ENCODE results near the gene ATF7IP2. TPM values are rescaled to one million over a fixed set of nuclear protein-coding genes. Genes with fewer than 3 reads are reported as not detected.
A peak's percentile ranks its signal among the peaks of the same experiment; 100 is the strongest.
"Not testable (repeated sequence)": the region's sequence is repeated elsewhere in the genome, so short reads cannot be mapped to it uniquely, and the experiment has no call there.

The ATF7IP2 gene
- total RNA-seq, 2 donors from 2014 or later: 25.7 to 29.3 TPM

DNA sequence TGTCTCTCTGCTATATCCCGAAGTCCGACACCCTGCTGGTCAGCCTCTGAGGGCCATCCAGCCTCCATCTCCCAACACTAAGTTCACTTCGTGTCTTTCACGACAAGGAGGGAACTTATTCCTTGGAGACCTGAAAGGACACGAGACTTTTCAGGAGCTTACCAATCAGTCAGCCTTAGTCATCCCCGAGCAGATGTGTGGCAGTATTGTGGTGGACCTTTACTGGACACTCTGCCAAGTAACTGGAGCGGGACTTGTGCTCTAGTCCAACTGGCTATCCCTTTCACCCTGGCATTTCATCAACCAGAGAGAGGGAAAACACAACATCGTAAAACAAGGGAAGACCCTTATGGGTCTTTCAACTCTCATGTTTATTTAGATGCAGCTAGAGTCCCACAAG, 107.4 kb downstream of the ATF7IP2 start:
- H3K36me3 Mint-ChIP-seq (ENCODE audit: insufficient read depth in 2 of 2): peaks cover 11 to 13% of the 10 kb centered on the region in 2 donors
- H3K4me1 Mint-ChIP-seq (ENCODE audit: low read depth): no peaks in the 10 kb centered on the region
- no peak overlapping the region for H3K27ac Mint-ChIP-seq
- no peaks in the 10 kb centered on the region for H3K27me3 Mint-ChIP-seq (ENCODE audit: low read depth)
- H3K9me3 Mint-ChIP-seq: peaks cover 14% of the 10 kb centered on the region in 2 donors
- no peak overlapping the region for H3K4me3 Mint-ChIP-seq
- no peak for ATAC-seq (replicated peaks in 1 of 2)
- no peak for DNase-seq

DNA sequence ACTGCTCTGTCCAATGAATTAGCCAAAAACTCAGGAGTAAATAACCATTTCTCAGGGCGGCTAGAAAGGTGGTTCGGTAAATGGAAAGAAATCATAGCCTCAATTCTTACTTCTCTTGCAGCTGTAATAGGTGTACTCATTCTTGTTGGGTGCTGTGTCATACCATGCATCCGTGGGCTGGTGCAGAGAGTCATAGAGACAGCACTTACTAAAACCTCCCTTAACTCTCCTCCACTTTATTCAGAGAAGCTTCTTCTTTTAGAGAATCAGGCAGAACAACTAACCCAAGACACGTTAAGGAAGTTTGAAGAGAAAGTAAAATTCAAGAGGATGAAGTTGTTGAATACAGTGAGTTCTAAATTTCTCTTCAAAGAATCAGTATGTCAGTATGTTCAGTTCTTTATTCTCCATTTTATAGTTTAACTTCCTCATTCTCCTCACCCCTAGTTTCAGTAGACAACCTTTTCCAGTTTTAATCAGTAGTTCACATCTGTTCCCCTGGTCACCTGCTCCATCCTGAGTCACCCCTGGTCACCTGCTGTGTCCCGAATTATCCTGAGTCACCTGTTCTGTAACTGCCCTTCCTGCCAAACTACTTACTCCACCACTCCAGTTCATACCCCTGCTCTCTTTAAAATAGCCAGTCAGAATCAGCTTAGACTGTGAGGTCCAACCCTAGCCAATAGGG, 108.6 kb downstream of the ATF7IP2 start:
- Mint-ChIP-seq H3K4me3 (no peak overlapping the region), H3K9me3 (peaks cover 14% of the 10 kb centered on the region in 2 donors), H3K4me1 (ENCODE audit: low read depth) (no peaks in the 10 kb centered on the region), H3K27ac (no peak overlapping the region), H3K27me3 (ENCODE audit: low read depth) (no peaks in the 10 kb centered on the region), H3K36me3 (ENCODE audit: insufficient read depth in 2 of 2) (peaks cover 11 to 13% of the 10 kb centered on the region in 2 donors)
- DNase-seq (peak in 1 of 2 donors; percentile 51), ATAC-seq (replicated peaks in 1 of 2) (peak in 1 of 2 donors; percentile 80)

DNA sequence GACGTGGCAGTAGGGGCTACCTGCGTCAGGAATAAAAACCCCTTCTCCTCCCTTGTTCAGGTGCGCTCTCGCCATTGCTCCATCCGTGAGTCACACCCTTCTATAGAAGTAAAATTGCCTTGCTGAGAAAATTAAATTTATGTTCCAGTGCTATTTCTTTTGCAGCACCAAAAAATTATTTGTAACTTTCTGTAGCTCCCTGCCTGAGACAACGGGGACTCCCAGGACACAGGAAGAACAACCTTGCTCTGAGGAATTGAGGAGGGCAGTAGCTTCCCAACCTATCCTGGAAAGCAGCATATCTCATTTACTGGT, 109.1 kb downstream of the ATF7IP2 start:
- Mint-ChIP-seq H3K27ac (no peak overlapping the region), H3K36me3 (ENCODE audit: insufficient read depth in 2 of 2) (peaks cover 11 to 13% of the 10 kb centered on the region in 2 donors), H3K9me3 (peaks cover 14% of the 10 kb centered on the region in 2 donors), H3K4me1 (ENCODE audit: low read depth) (no peaks in the 10 kb centered on the region), H3K4me3 (no peak overlapping the region), H3K27me3 (ENCODE audit: low read depth) (no peaks in the 10 kb centered on the region)
- ATAC-seq (replicated peaks in 1 of 2) (no peak), DNase-seq (no peak)

DNA sequence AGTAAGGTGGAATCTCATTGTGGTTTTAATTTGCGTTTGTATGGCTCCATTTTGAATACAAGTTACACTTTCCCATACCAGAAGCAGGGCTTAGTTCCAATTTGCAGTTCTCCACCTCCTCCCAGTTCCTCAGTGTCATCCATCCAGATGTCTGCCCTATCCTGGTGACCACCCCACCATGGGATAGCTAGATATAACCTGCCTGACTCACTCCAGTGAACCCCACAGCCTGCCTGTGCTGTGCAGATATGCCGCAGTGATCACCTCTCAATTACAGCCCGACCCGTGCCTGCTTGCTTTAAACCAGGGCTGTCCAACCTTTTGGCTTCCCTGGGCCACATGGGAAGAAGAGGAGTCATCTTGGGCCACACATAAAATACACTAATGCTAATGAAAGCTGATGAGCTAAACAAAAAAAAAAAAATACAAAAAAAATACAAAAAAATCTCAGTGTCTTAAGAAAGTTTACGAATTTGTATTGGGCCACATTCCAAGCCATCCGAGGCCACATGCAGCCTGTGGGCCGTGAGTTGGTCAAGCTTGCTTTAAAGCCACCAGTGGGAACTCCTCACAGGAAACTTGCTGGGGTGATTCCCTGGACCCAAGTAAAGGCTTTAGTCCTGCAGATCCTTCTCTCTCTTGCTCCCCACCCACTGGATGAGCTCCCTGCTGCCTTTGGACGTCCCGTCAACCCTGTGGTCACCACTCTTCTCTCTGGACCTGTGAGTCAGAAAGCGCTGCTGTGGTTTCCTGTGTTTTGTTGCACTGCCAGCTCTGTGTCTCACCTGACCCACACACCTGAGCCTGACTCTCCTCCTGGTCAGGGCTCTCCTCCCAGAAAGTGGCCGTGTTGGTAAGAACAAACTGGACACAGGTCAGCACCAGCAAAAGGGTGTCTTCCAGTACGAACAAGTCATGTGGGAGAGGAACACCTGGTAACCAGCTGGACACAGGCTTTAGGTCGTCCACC, 111.6 kb downstream of the ATF7IP2 start:
- Mint-ChIP-seq H3K4me1 (ENCODE audit: low read depth) (no peaks in the 10 kb centered on the region), H3K27me3 (ENCODE audit: low read depth) (no peaks in the 10 kb centered on the region), H3K9me3 (peaks cover 14% of the 10 kb centered on the region in 2 donors), H3K36me3 (ENCODE audit: insufficient read depth in 2 of 2) (peaks cover 11 to 13% of the 10 kb centered on the region in 2 donors), H3K4me3 (no peak overlapping the region), H3K27ac (no peak overlapping the region)
- DNase-seq (no peak), ATAC-seq (replicated peaks in 1 of 2) (peak; percentile 30 to 56)

DNA sequence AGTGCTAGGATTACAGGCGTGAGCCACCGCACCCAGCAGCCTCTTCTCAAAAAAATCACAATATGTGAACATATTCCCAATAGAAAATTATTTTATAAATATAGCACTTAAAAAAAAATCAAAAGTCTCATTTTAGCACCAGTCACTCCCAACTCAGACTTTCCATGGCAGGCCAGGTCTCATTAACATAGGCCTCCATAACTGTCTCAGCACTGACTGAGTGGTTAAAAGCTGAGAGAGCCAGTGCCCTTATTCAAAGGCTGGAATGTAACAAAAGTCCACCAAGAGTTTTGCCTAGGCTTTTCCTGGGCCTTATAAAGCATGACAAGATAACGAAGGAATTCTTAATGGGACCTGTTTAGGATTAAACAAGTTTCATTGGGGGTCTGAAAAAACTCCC, 114.7 kb downstream of the ATF7IP2 start:
- peak; percentile 37 to 39 for ATAC-seq (replicated peaks in 1 of 2)
- H3K27me3 Mint-ChIP-seq (ENCODE audit: low read depth): no peaks in the 10 kb centered on the region
- peaks cover 0 to 2% of the 10 kb centered on the region in 2 donors for H3K36me3 Mint-ChIP-seq (ENCODE audit: insufficient read depth in 2 of 2)
- H3K4me3 Mint-ChIP-seq: no peak overlapping the region
- no peak overlapping the region for H3K27ac Mint-ChIP-seq
- H3K4me1 Mint-ChIP-seq (ENCODE audit: low read depth): no peaks in the 10 kb centered on the region
- no peak for DNase-seq
- peaks cover 3 to 5% of the 10 kb centered on the region in 2 donors for H3K9me3 Mint-ChIP-seq

DNA sequence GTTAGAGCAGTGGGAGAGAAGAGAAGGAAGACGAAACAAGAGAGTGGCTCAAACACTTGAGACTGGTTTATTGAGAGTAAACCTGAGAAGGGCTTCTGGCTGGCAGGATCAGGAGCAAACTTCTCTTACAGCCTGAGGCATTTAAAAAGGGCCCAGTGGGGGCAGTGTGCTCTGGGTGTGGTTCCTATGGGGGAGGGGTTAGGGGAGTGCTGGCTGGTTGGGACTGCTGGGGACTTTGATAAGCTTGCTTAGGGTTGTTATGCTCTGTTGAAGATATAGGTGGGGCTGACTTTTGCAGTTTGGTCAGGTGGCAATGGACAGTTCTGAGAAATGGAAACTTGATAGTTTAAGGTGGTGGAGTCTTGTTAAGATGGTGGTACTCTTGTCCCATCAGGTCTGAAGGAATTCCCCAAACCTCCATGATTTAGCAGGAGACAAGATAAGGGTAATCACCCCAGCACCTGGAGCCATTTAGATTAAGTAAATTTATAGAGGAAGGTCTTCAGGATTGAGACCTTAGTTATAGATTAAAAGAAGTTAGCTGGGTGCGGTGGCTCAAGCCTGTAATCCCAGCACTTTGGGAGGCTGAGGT, 115.3 kb downstream of the ATF7IP2 start:
- H3K27me3 Mint-ChIP-seq (ENCODE audit: low read depth): no peaks in the 10 kb centered on the region
- H3K4me1 Mint-ChIP-seq (ENCODE audit: low read depth): no peaks in the 10 kb centered on the region
- H3K36me3 Mint-ChIP-seq (ENCODE audit: insufficient read depth in 2 of 2): no peaks in the 10 kb centered on the region
- no peak overlapping the region for H3K4me3 Mint-ChIP-seq
- peak; percentile 12 to 48 for ATAC-seq (replicated peaks in 1 of 2)
- DNase-seq: no peak
- H3K27ac Mint-ChIP-seq: no peak overlapping the region
- peaks cover 3 to 5% of the 10 kb centered on the region in 2 donors for H3K9me3 Mint-ChIP-seq

DNA sequence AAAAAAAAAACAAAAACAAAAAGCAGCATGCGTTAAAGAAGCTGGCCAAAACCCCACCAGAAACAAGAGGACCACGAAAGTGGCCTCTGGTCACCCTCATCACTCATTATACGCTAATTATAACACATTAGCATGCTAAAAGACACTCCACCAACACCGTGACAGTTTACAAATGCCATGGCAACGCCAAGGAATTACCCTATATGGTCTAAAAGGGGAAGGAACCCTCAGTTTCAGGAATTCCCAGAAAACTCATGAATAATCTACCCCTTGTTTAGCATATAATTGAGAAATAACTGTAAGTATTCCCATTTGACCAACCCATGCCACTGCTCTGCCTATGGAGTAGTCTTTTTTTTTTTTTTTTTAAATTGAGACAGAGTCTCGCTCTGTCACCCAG, 116.9 kb downstream of the ATF7IP2 start:
- Mint-ChIP-seq H3K9me3 (no peaks in the 10 kb centered on the region), H3K27ac (no peak overlapping the region), H3K4me1 (ENCODE audit: low read depth) (no peaks in the 10 kb centered on the region), H3K36me3 (ENCODE audit: insufficient read depth in 2 of 2) (no peaks in the 10 kb centered on the region), H3K4me3 (no peak overlapping the region), H3K27me3 (ENCODE audit: low read depth) (no peaks in the 10 kb centered on the region)
- DNase-seq (no peak), ATAC-seq (replicated peaks in 1 of 2) (no peak)

DNA sequence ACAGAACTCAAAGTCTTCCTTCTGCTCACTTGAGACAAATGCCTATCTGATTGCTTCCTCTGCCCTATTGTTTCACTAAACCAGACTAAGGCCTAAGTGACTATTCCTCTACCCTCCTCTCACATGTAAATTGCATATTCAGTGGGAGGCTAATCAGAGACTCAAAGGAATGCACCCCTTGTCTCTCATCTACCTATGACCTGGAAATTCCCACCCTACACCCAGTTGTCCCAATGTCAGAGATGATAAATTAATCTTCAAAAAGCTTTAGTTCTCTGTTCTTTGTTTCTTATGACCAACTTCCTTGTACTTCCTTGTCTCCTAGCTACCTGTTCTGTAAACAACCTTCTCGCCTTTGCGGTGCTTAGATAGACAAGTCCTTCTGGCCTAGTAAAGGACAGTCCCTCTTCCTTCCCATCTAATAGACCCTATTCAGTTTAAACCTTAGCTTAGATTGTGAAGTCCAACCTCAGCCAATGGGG, 118.6 kb downstream of the ATF7IP2 start:
- DNase-seq (no peak), ATAC-seq (replicated peaks in 1 of 2) (no peak)
- Mint-ChIP-seq H3K36me3 (ENCODE audit: insufficient read depth in 2 of 2) (no peaks in the 10 kb centered on the region), H3K27ac (no peak overlapping the region), H3K4me1 (ENCODE audit: low read depth) (peaks cover 2% of the 10 kb centered on the region), H3K27me3 (ENCODE audit: low read depth) (no peaks in the 10 kb centered on the region), H3K9me3 (no peaks in the 10 kb centered on the region), H3K4me3 (no peak overlapping the region)

DNA sequence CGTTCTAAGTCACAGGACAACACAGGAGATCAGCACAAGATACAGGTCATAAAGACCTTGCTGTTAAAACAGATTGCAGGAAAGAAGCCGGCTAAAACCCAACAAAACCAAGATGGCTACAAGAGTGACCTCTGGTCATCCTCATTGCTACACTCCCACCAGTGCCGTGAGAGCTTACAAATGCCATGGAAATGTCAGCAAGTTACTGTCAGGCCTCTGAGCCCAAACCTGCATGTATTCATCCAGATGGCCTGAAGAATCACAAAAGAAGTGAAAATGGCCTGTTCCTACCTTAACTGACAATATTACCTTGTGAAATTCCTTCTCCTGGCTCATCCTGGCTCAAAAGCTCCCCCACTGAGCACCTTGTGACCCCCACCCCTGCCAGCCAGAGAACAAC, 119.4 kb downstream of the ATF7IP2 start:
- not testable (repeated sequence) for DNase-seq; ATAC-seq (replicated peaks in 1 of 2); H3K27me3 Mint-ChIP-seq (ENCODE audit: low read depth); H3K4me3 Mint-ChIP-seq; H3K36me3 Mint-ChIP-seq (ENCODE audit: insufficient read depth in 2 of 2); H3K9me3 Mint-ChIP-seq; H3K27ac Mint-ChIP-seq
- peaks cover 11% of the 10 kb centered on the region for H3K4me1 Mint-ChIP-seq (ENCODE audit: low read depth)

DNA sequence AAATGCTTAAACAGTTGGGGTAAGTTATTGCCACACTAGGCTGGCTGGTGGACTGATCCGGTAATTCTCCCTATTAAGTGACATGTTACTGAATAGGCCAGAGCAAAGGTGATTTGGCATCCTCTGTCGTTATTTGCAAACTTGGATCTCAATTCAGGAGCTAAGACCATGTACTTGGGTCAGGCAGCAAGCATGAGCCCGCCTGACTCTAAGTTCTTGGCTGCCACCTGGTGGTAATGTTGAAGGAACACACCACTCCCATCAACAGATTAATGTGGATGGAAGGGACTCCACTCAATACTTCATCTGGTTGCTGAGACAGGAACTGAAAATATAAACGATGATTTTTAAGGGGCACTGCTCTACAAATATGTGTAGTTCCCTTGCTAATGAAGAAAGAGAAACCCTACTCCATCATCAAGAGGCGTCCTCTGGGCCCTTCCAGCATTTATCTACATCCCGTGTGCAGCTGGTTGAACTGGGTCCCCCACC, 123.7 kb downstream of the ATF7IP2 start:
- ATAC-seq (replicated peaks in 1 of 2) (peak; percentile 47 to 68), DNase-seq (peak; percentile 71 to 78)
- Mint-ChIP-seq H3K4me1 (ENCODE audit: low read depth) (peaks cover 30% of the 10 kb centered on the region), H3K36me3 (ENCODE audit: insufficient read depth in 2 of 2) (peaks cover 4 to 5% of the 10 kb centered on the region in 2 donors), H3K27ac (peak overlapping the region; percentile 38), H3K4me3 (peak overlapping the region; percentile 27 to 34), H3K9me3 (no peaks in the 10 kb centered on the region), H3K27me3 (ENCODE audit: low read depth) (no peaks in the 10 kb centered on the region)

DNA sequence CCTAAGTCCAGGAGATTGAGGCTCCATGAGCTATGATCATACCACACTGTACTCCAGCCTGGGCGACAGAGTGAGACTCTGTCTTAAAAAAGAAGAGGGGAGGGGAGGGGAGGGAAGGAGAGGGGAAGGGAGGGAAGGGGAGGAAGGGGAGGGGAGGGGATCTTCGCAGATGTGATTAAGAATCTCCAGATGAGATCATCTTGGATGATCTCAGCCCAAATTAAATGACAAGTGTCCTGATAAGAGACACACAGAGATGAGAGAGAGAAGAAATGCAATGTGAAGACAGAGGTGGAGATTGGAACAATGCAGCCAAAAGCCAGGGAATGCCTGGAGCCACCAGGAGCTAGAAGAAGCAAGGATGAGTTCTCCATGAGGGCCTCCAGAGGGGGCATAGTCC, 124.4 kb downstream of the ATF7IP2 start:
- DNase-seq (no peak), ATAC-seq (replicated peaks in 1 of 2) (no peak)
- no peaks in the 10 kb centered on the region for H3K9me3 Mint-ChIP-seq
- no peaks in the 10 kb centered on the region for H3K27me3 Mint-ChIP-seq (ENCODE audit: low read depth)
- H3K4me1 Mint-ChIP-seq (ENCODE audit: low read depth): peaks cover 30% of the 10 kb centered on the region
- H3K27ac Mint-ChIP-seq: no peak overlapping the region
- H3K4me3 Mint-ChIP-seq: peak overlapping the region; percentile 6 to 56
- peaks cover 4 to 5% of the 10 kb centered on the region in 2 donors for H3K36me3 Mint-ChIP-seq (ENCODE audit: insufficient read depth in 2 of 2)

DNA sequence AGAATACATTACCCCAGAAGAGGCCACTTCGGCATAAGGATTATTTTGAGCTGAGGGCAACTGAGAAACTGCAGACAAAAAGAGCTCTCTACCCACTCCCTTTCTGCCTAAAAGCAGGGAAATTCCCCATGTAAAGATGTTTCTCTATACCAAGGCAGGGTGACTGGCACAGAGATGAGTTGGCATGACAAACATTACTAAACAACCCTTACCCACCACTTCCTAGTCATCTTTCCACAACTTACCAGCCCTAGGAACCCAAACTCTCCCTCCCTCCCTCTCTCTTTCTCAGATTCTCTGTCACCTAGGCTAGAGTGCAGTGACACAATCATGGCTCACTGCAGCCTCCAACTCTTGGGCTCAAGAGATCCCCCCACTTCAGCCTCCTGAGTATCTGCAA, 126.0 kb downstream of the ATF7IP2 start:
- no peaks in the 10 kb centered on the region for H3K9me3 Mint-ChIP-seq
- peaks cover 30% of the 10 kb centered on the region for H3K4me1 Mint-ChIP-seq (ENCODE audit: low read depth)
- H3K27ac Mint-ChIP-seq: no peak overlapping the region
- no peaks in the 10 kb centered on the region for H3K27me3 Mint-ChIP-seq (ENCODE audit: low read depth)
- H3K36me3 Mint-ChIP-seq (ENCODE audit: insufficient read depth in 2 of 2): peaks cover 4 to 7% of the 10 kb centered on the region in 2 donors
- no peak overlapping the region for H3K4me3 Mint-ChIP-seq
- ATAC-seq (replicated peaks in 1 of 2) (peak; percentile 94 to 95), DNase-seq (peak; percentile 42 to 53)
